ENCODE measurements around the gene SMOC2. TPM values are rescaled to one million over a fixed set of nuclear protein-coding genes. Genes with fewer than 3 reads are reported as not detected.

SMOC2 gene
- total and polyA plus RNA-seq, 2 of the 13 experiments (the other 11 are each of a cell fraction or from before 2014, with no cell fraction given) = not detected

DNA sequence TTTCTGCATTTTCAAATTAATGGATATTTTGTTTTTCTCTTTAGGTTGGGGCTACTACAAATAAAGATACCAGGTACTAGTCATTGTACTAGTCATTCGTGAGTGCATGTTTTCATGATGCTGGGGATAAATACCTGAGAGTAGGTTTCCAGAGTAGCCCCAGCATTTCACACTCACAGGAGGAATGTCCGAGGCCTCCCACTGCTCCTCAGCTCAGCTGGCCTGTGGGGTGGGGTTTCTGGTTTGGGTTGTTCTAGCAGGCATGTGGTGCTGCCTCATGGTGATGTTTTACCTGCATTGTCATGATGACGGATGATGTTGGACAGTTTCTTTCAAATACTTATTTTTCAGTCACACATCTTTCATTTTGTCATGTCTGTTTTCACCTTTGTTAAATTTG is 144.5 kb downstream of the SMOC2 start:
- no peaks in the 10 kb centered on the region for H4K20me1 ChIP-seq (ENCODE audit: insufficient read depth, low read length)
- H3K9me3 ChIP-seq (ENCODE audit: low read length) = no peaks in the 10 kb centered on the region
- no peaks in the 10 kb centered on the region for H3K36me3 ChIP-seq (replicated peaks in 1 of 2; ENCODE audit: control insufficient read depth in 1 of 2, insufficient read depth in 2 of 2, low read length in 2 of 2)
- ATAC-seq (no peak), DNase-seq (ENCODE audit: low spot score) (no peak), FAIRE-seq (no peak)
- in situ Hi-C loops (cut with HindIII; ENCODE audit: extremely low pct_ligation_motif_present, low pct_unique_long_range_greater_than_20kb) (no loop called here), intact Hi-C loops (cut with micrococcal nuclease; ENCODE audit: unreplicated experiment) (no loop called here)
- H2AFZ ChIP-seq (ENCODE audit: low read length) = no peak overlapping the region
- no peak overlapping the region for H3K4me2 ChIP-seq (ENCODE audit: low read depth, low read length)
- ChIA-PET POLR2A (no interaction called here), CTCF (ENCODE audit: low intra/inter-chr PET ratio, low total read pairs) (no interaction called here)
- no peak overlapping the region for H3K9ac ChIP-seq (ENCODE audit: insufficient read depth, low read depth, low read length)
- 6% methylated on average over 3 of the region's 3 CpGs for WGBS (ENCODE audit: low lambda C conversion rate)
- H3K4me1 ChIP-seq (ENCODE audit: insufficient read depth, low read length) = no peaks in the 10 kb centered on the region
- no peaks in the 10 kb centered on the region for H3K79me2 ChIP-seq (ENCODE audit: insufficient read depth, low read length)
- no peak overlapping the region for H3K27ac ChIP-seq (ENCODE audit: extremely low read length, insufficient read depth, low read length)
- H3K4me3 ChIP-seq (replicated peaks in 1 of 3; ENCODE audit: insufficient read depth in 1 of 3, low read depth in 2 of 3, low read length in 3 of 3) = no peak overlapping the region
- peaks cover 12 to 69% of the 10 kb centered on the region in 2 experiments; a peak in 4 of 5 replicates for H3K27me3 ChIP-seq (ENCODE audit: control insufficient read depth in 1 of 2, insufficient read depth in 2 of 2, low read length in 2 of 2)
- no peak for TF ChIP-seq ZNF432 (CRISPR knock-in tag; IDR thresholded peaks at IDR 0.05; ENCODE audit: borderline replicate concordance)
- TF ChIP-seq CREB1 (IDR thresholded peaks at IDR 0.05) = 0 out of 2 replicates have a peak, but pooled peaks have one; percentile 33
- TF ChIP-seq CREB1 (CRISPR knock-in tag; IDR thresholded peaks at IDR 0.05) = no peak
- TF ChIP-seq MTF2 (CRISPR knock-in tag; IDR thresholded peaks at IDR 0.05; ENCODE audit: borderline replicate concordance) = no peak
- BruUV-seq (replicated peaks) = no TSS peak

DNA sequence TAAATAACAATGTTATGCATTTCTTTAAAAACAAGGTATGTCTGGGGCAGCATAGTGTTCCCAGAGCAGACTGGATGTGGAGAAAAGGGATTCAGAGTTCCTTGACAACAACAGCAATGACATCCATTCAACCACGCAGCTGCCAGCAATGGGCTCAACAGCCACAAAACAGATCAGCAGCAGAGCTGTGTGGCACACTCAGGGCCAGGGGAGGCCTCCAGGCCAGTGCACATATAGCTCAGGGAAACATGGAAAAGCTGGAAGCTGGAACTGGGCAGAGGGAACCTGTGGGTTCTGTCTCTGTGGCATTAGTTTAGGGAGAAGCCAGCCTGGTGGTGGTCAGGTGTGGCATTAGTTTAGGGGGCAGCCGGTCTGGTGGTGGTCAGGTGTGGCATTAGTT is 148.3 kb downstream of the SMOC2 start:
- Histone ChIP-seq H3K4me3 (replicated peaks in 1 of 3; ENCODE audit: insufficient read depth in 1 of 3, low read depth in 2 of 3, low read length in 3 of 3) (no peak overlapping the region), H3K9me3 (ENCODE audit: low read length) (no peaks in the 10 kb centered on the region), H3K9ac (ENCODE audit: insufficient read depth, low read depth, low read length) (no peak overlapping the region), H3K27me3 (ENCODE audit: control insufficient read depth in 1 of 2, insufficient read depth in 2 of 2, low read length in 2 of 2) (peaks cover 2 to 35% of the 10 kb centered on the region in 2 experiments; a peak in 4 of 5 replicates), H4K20me1 (ENCODE audit: insufficient read depth, low read length) (no peaks in the 10 kb centered on the region), H3K4me1 (ENCODE audit: insufficient read depth, low read length) (no peaks in the 10 kb centered on the region), H3K36me3 (replicated peaks in 1 of 2; ENCODE audit: control insufficient read depth in 1 of 2, insufficient read depth in 2 of 2, low read length in 2 of 2) (no peaks in the 10 kb centered on the region), H3K27ac (ENCODE audit: extremely low read length, insufficient read depth, low read length) (no peak overlapping the region), H3K79me2 (ENCODE audit: insufficient read depth, low read length) (no peaks in the 10 kb centered on the region), H3K4me2 (ENCODE audit: low read depth, low read length) (no peak overlapping the region), H2AFZ (ENCODE audit: low read length) (no peak overlapping the region)
- POLR2A ChIA-PET = no interaction called here
- FAIRE-seq (no peak), ATAC-seq (no peak), DNase-seq (ENCODE audit: low spot score) (no peak)
- no TSS peak for BruUV-seq (replicated peaks)
- in situ Hi-C loops (cut with HindIII; ENCODE audit: extremely low pct_ligation_motif_present, low pct_unique_long_range_greater_than_20kb) (no loop called here), intact Hi-C loops (cut with micrococcal nuclease; ENCODE audit: unreplicated experiment) (no loop called here)
- 24% methylated on average over 2 of the region's 2 CpGs for WGBS (ENCODE audit: low lambda C conversion rate)
- CTCF ChIA-PET (ENCODE audit: low intra/inter-chr PET ratio, low total read pairs) = no interaction called here
- TF ChIP-seq, protein P1, sequence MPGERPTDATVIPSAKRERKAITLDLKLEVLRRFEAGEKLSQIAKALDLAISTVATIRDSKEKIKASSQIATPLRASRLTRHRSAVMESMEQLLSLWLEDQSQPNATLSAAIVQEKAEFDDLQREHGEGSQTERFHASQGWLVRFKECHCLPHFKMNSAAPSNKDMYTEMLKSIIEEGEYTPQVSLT (CRISPR knock-in tag; IDR thresholded peaks at IDR 0.05; ENCODE audit: borderline replicate concordance, low read depth) = no peak
- TF ChIP-seq IRF2 (CRISPR knock-in tag; IDR thresholded peaks at IDR 0.05) (no peak), HMG20B (CRISPR knock-in tag; conservative IDR thresholded peaks at IDR 0.05) (no peak), ZNF512B (CRISPR knock-in tag; IDR thresholded peaks at IDR 0.05; ENCODE audit: borderline replicate concordance) (no peak), THAP9 (CRISPR knock-in tag; IDR thresholded peaks at IDR 0.05; ENCODE audit: borderline replicate concordance) (no peak), ZNF546 (CRISPR knock-in tag; conservative IDR thresholded peaks at IDR 0.05) (no peak), ZNF547 (CRISPR knock-in tag; IDR thresholded peaks at IDR 0.05) (no peak), ZGPAT (CRISPR knock-in tag; IDR thresholded peaks at IDR 0.05) (no peak)

All from HepG2 (cell line).